Testis (tissue), 2 donors: ENCODE data around the gene FKBP2.

Experiments
- CTCF ChIP-seq, 3 experiments: fragments of 450-650 bp in 2 of 3; fragments of 200-600 bp in 1 of 3; sonication (generic) in 1 of 3; IDR thresholded peaks; one replicate each; pipeline ENCODE4 v1.5.1; 2016 to 2019; ENCODE audit warnings: antibody characterized with exemption in 3 of 3, mild to moderate bottlenecking in 2 of 3, moderate library complexity in 1 of 3
- POLR2A ChIP-seq: fragments of 450-650 bp; IDR thresholded peaks from one replicate; pipeline ENCODE4 v1.6.1; 2017; ENCODE audit warnings: antibody characterized with exemption, mild to moderate bottlenecking, moderate library complexity

GRCh38 chr11:64278576-64279190, 37.8 kb downstream of the FKBP2 start:
- TF ChIP-seq CTCF (IDR thresholded peaks at IDR 0.05) (no peak), POLR2A (no peak)
